Endothelial cell of umbilical vein (primary cell): ENCODE measurements around the gene MSH5. TPM values are rescaled to one million over a fixed set of nuclear protein-coding genes. Genes with fewer than 3 reads are reported as not detected.

Experiments used
- BruUV-seq: library from RNA; stranded (reverse); fragments of 400-500 nt; replicated peaks from 2 replicates; lab custom pipeline; 2021; lab: Mats Ljungman, UMichigan
- CTCF ChIA-PET: fragments of 300-600, 350-600 bp; sonication (Branson Sonifier 250); formaldehyde crosslinking; loops from one replicate; lab custom pipeline; 2021; ENCODE audit warnings: antibody characterized with exemption, inconsistent platforms; lab: Charles Lee
- POLR2A ChIA-PET: fragments of 300-600, 350-600 bp; sonication (Branson Sonifier 250); formaldehyde crosslinking; loops from one replicate; lab custom pipeline; 2021; ENCODE audit warnings: antibody characterized with exemption, inconsistent platforms; lab: Charles Lee
- DNase-seq: peaks from one replicate; pipeline ENCODE4 v3.0.0-alpha.2; 2011; ENCODE audit warnings: low read depth, low spot score
- FAIRE-seq: peaks from 2 replicates; lab custom pipeline; 2011; peaks lifted over from hg19 to GRCh38; lab: Jason Lieb, UNC
- H2AFZ ChIP-seq: 2 replicates; pipeline ENCODE4 v1.6.0; 2012; ENCODE audit warnings: low read depth, low read length, control low read depth, inconsistent platforms
- H3K27ac ChIP-seq: 2 replicates; pipeline ENCODE4 v1.5.1; 2011; ENCODE audit warnings: low read depth, mild to moderate bottlenecking, control low read depth, low read length, moderate library complexity; ENCODE audit not compliant: insufficient read depth
- H3K27me3 ChIP-seq, 2 experiments: 2 replicates each; pipeline versions ENCODE4 v1.6.0 to v1.6.1; 2011; ENCODE audit warnings: low read length in 2 of 2, mixed read lengths in 1 of 2; ENCODE audit not compliant: control insufficient read depth in 2 of 2, insufficient read depth in 2 of 2
- H3K36me3 ChIP-seq, 2 experiments: 2 replicates in 1 of 2; 3 replicates in 1 of 2; pipeline ENCODE4 v1.5.1; 2011; ENCODE audit warnings: low read length in 2 of 2, mild to moderate bottlenecking in 1 of 2, moderate library complexity in 1 of 2; ENCODE audit not compliant: control insufficient read depth in 2 of 2, insufficient read depth in 2 of 2; ENCODE audit errors: extremely low read depth in 1 of 2
- H3K4me1 ChIP-seq: 3 replicates; pipeline ENCODE4 v1.5.1; 2011; ENCODE audit warnings: mild to moderate bottlenecking, low read length; ENCODE audit not compliant: control insufficient read depth, insufficient read depth; ENCODE audit errors: extremely low read depth
- H3K4me2 ChIP-seq: 2 replicates; pipeline ENCODE4 v1.6.1; 2011; ENCODE audit warnings: low read length, control low read depth, mixed read lengths; ENCODE audit not compliant: insufficient read depth
- H3K4me3 ChIP-seq, 3 experiments: fragments of 200-600 bp in 1 of 3; sonication (generic), shearing (Covaris generic) in 1 of 3; replicated peaks in 1 of 3; 2 replicates each; pipeline ENCODE4 v1.5.1; 2011 to 2016; ENCODE audit warnings: control low read depth in 3 of 3, low read length in 3 of 3, mild to moderate bottlenecking in 2 of 3, inconsistent platforms in 1 of 3, low read depth in 1 of 3, moderate library complexity in 1 of 3; ENCODE audit not compliant: insufficient read depth in 1 of 3
- H3K79me2 ChIP-seq: 2 replicates; pipeline ENCODE4 v1.6.0; 2012; ENCODE audit warnings: low read length, inconsistent platforms; ENCODE audit not compliant: control insufficient read depth, insufficient read depth
- H3K9ac ChIP-seq: replicated peaks from 2 replicates; pipeline ENCODE3; 2011; ENCODE audit warnings: low read length, control low read depth; ENCODE audit not compliant: insufficient read depth; ENCODE audit errors: extremely low read depth
- H3K9me1 ChIP-seq: replicated peaks from 3 replicates; pipeline ENCODE4 v1.6.0; 2011; ENCODE audit warnings: mild to moderate bottlenecking, low read length; ENCODE audit not compliant: control insufficient read depth, insufficient read depth; ENCODE audit errors: extremely low read depth
- H3K9me3 ChIP-seq: replicated peaks from 2 replicates; pipeline ENCODE4 v1.5.1; 2012; ENCODE audit warnings: low read length, inconsistent platforms; ENCODE audit not compliant: control insufficient read depth, insufficient read depth
- H4K20me1 ChIP-seq: replicated peaks from 2 replicates; pipeline ENCODE3; 2011; ENCODE audit warnings: mild to moderate bottlenecking, low read length; ENCODE audit not compliant: control insufficient read depth, insufficient read depth; ENCODE audit errors: extremely low read depth
- EZH2 ChIP-seq: IDR thresholded peaks from 2 replicates; pipeline ENCODE4 v1.6.1; 2012; ENCODE audit warnings: borderline replicate concordance, low read depth, mild to moderate bottlenecking, moderate library complexity, low read length, inconsistent platforms; ENCODE audit not compliant: severe bottlenecking
- GATA2 ChIP-seq: IDR thresholded peaks from 2 replicates; pipeline ENCODE4 v1.7.0; 2011; ENCODE audit warnings: low read depth, mild to moderate bottlenecking, moderate library complexity, mixed read lengths, low read length; ENCODE audit not compliant: insufficient read length, insufficient read depth
- MAX ChIP-seq: IDR thresholded peaks from 2 replicates; pipeline ENCODE4 v1.6.1; 2011; ENCODE audit not compliant: insufficient read depth, insufficient read length
- POLR2A ChIP-seq: IDR thresholded peaks from 2 replicates; pipeline ENCODE4 v1.6.1; 2012; ENCODE audit warnings: low read depth, mild to moderate bottlenecking, control low read depth, low read length
- dilution Hi-C: fragments of 300-500 bp; cut with MboI; formaldehyde crosslinking; loops from one replicate; pipeline ENCODE4 v1.15.0; 2019; ENCODE audit warnings: low sequenced_read_pairs; ENCODE audit not compliant: extremely low pct_ligation_motif_present
- intact Hi-C: fragments of 100-400 bp; cut with micrococcal nuclease; formaldehyde crosslinking; loops from one replicate; pipeline ENCODE4 v1.10.0; 2022
- polyA plus RNA-seq, 4 experiments: library from polyadenylated mRNA; depleted of rRNA in 3 of 4; stranded (reverse) in 3 of 4; unstranded in 1 of 4; fragments of >200 nt; gene quantifications; 2 replicates each; pipeline versions ENCODE4 v1.2.1 to v1.2.3, GENCODE V29; 2011 to 2012; ENCODE audit warnings: missing spikeins in 1 of 4
- total RNA-seq: library from RNA; stranded (reverse); gene quantifications from 2 replicates; pipeline ENCODE4 v1.2.3, GENCODE V29; 2021
- TF ChIP-seq, protein P1 (sequence below), 2 donors: IDR thresholded peaks; 1 replicate in 1 of 2; 2 replicates in 1 of 2; pipeline ENCODE4 v1.5.1; 2011; ENCODE audit warnings: low read length in 2 of 2, mild to moderate bottlenecking in 2 of 2, moderate library complexity in 2 of 2, control low read depth in 1 of 2, inconsistent platforms in 1 of 2, low read depth in 1 of 2; ENCODE audit not compliant: insufficient read depth in 1 of 2; ENCODE audit errors: extremely low read depth in 1 of 2

MSH5 gene
- total and polyA plus RNA-seq, 2 donors (not counting 3 experiments of a cell fraction or from before 2014, with no cell fraction given), result 27.1 to 43.8 TPM

- H3K36me3 ChIP-seq, result no peaks in the 10 kb centered on the region
- H3K4me2 ChIP-seq, result no peak overlapping the region
- CTCF ChIA-PET, result interaction anchor here (1.2 to 3.9 kb wide), 3 partner anchors 8 to 41 kb away, joined by 3 to 18 read pairs (median 4); no protein-coding TSS in a partner anchor
- H3K4me1 ChIP-seq, result no peaks in the 10 kb centered on the region
- intact Hi-C loops, result no loop called here
- no peak overlapping the region for H2AFZ ChIP-seq
- DNase-seq (no peak), FAIRE-seq (peak; percentile 18)
- no TSS peak for BruUV-seq
- TF ChIP-seq GATA2, result no peak
- TF ChIP-seq EZH2, result no peak
- TF ChIP-seq, protein P1, sequence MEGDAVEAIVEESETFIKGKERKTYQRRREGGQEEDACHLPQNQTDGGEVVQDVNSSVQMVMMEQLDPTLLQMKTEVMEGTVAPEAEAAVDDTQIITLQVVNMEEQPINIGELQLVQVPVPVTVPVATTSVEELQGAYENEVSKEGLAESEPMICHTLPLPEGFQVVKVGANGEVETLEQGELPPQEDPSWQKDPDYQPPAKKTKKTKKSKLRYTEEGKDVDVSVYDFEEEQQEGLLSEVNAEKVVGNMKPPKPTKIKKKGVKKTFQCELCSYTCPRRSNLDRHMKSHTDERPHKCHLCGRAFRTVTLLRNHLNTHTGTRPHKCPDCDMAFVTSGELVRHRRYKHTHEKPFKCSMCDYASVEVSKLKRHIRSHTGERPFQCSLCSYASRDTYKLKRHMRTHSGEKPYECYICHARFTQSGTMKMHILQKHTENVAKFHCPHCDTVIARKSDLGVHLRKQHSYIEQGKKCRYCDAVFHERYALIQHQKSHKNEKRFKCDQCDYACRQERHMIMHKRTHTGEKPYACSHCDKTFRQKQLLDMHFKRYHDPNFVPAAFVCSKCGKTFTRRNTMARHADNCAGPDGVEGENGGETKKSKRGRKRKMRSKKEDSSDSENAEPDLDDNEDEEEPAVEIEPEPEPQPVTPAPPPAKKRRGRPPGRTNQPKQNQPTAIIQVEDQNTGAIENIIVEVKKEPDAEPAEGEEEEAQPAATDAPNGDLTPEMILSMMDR (IDR thresholded peaks at IDR 0.05; ENCODE audit: extremely low read depth in 1 of 2, insufficient read depth in 1 of 2, low read depth in 1 of 2, low read length in 2 of 2), result no peak
- TF ChIP-seq POLR2A, result no peak
- TF ChIP-seq MAX, result no peak
- no peak overlapping the region for H3K4me3 ChIP-seq
- no peak overlapping the region for H3K9ac ChIP-seq
- no peaks in the 10 kb centered on the region for H3K9me3 ChIP-seq
- no peaks in the 10 kb centered on the region for H3K79me2 ChIP-seq
- no peaks in the 10 kb centered on the region for H3K27me3 ChIP-seq
- no peaks in the 10 kb centered on the region for H3K9me1 ChIP-seq
- no peaks in the 10 kb centered on the region for H4K20me1 ChIP-seq
- POLR2A ChIA-PET, result no interaction called here
- no peak overlapping the region for H3K27ac ChIP-seq
- dilution Hi-C loops, result no loop called here
Measured at GRCh38 chr6:31750411-31751022, 10.7 kb downstream of the MSH5 start.
